ENCODE data around the gene MAU2.
"Not testable (repeated sequence)": the region's sequence is repeated elsewhere in the genome, so short reads cannot be mapped to it uniquely, and the experiment has no call there.

The MAU2 gene

GRCh38 chr19:19385896-19386869 is 65.6 kb downstream of the MAU2 start:
- DNase-seq = peak; percentile 48 to 49

- DNase-seq = no peak
Measured at GRCh38 chr19:19387108-19387507, 66.5 kb downstream of the MAU2 start.

GRCh38 chr19:19388568-19389555 is 68.2 kb downstream of the MAU2 start:
- DNase-seq = no peak

- not testable (repeated sequence) for DNase-seq
Measured at GRCh38 chr19:19389683-19390082, 69.1 kb downstream of the MAU2 start.

GRCh38 chr19:19394333-19394732 is 73.7 kb downstream of the MAU2 start:
- DNase-seq = not testable (repeated sequence)

GRCh38 chr19:19399733-19400433 is 79.3 kb downstream of the MAU2 start:
- DNase-seq = no peak

GRCh38 chr19:19402656-19403372 is 82.2 kb downstream of the MAU2 start:
- DNase-seq = no peak

- DNase-seq = no peak
Measured at GRCh38 chr19:19403373-19403901, 82.8 kb downstream of the MAU2 start.

- DNase-seq = peak; percentile 93 to 95
Measured at GRCh38 chr19:19404879-19405860, 84.5 kb downstream of the MAU2 start, which contains the start of gene GATAD2A. Gene GATAD2A (plus strand): TSS chr19:19405675. CDS start chr19:19465346, 59,671 bp downstream.

- DNase-seq = peak; percentile 68 to 77
Measured at GRCh38 chr19:19405971-19406877, 85.6 kb downstream of the MAU2 start.

- peak; percentile 60 to 64 for DNase-seq
Measured at GRCh38 chr19:19406878-19407632, 86.4 kb downstream of the MAU2 start.

GRCh38 chr19:19407633-19407930 is 87.0 kb downstream of the MAU2 start:
- DNase-seq = no peak
